ENCODE data around the gene DMD. TPM values are rescaled to one million over a fixed set of nuclear protein-coding genes. Genes with fewer than 3 reads are reported as not detected.

The DMD gene
- total RNA-seq, 2 experiments from 2014 or later, result 0.27 to 0.49 TPM

DNA sequence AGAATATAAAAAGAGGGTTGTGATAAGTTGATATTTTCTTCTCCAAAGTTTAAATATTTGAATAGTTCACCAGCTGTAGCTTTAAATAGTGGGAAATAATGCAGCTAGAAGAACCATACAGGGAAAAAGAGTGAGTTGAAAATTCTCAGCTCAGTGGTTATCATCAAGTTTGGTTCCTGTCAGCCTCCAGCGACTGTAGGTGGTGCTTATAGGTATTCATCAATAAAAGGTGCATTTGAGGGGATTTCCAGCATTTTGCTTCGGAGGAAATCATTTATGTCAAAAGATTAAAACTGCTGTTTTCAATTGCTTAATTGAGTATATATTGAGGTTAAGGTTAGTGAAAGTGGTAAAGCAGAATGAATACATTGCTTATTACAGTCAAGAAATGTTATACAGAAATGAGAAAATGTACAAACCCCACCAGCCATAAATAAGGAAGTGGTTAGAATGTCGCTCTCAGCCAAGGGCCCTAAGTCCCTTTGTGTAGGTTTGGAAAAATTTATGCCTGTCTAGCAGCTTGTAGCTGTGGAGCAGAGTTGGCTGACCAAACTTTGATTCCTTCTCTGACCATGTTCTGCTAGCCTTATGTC is 1606.6 kb downstream of the DMD start:
- H3K9me3 Mint-ChIP-seq, result no peaks in the 10 kb centered on the region
- no peak for ATAC-seq
- no peak overlapping the region for H3K4me3 Mint-ChIP-seq
- H3K36me3 Mint-ChIP-seq (ENCODE audit: low read depth), result no peaks in the 10 kb centered on the region
- no peak overlapping the region for H3K27ac Mint-ChIP-seq
- no peak for TF ChIP-seq CTCF (IDR thresholded peaks at IDR 0.05)
- intact Hi-C loops (cut with micrococcal nuclease), result no loop called here
- H3K4me1 Mint-ChIP-seq (ENCODE audit: low read depth), result no peaks in the 10 kb centered on the region
- DNase-seq, result no peak
- H3K27me3 Mint-ChIP-seq, result no peaks in the 10 kb centered on the region
- POLR2A ChIA-PET, result no interaction called here
- CTCF ChIA-PET, result no interaction called here

DNA sequence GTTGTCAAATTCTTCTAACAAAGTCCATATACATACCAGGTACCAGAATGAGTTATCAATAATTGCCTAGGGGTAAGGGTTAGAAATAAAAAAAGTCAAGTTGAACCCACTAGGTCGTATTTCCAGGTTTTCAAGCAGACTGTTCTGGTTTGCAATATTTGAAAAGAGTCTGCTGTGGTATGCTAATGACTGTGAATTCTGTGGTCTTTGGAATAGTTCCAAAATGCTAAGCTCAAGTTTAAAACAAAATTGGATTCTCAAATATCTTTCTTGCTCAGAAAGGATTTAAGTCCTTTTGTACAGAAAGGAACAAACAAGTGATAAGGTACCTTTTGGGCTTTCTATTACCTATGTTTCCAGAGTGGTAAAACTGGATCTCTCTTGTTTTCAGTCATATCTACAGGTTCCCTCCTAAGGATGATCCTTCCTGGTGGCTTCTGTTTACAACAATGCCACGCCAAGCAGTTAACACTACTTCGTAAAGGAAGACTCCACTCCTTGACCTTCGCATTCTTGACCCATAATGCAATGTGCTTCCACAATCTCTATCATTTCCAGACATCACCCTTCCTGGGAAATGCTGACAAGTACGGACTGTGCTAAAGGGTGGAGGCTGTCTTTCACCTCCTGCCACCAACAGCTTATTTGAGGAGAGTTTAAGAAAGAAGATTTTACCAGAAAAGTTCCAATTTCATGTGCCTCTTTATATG is 1607.8 kb downstream of the DMD start:
- no peak overlapping the region for H3K4me3 Mint-ChIP-seq
- intact Hi-C loops (cut with micrococcal nuclease), result no loop called here
- no peaks in the 10 kb centered on the region for H3K4me1 Mint-ChIP-seq (ENCODE audit: low read depth)
- POLR2A ChIA-PET, result no interaction called here
- H3K27ac Mint-ChIP-seq, result no peak overlapping the region
- H3K27me3 Mint-ChIP-seq, result no peaks in the 10 kb centered on the region
- no peak for TF ChIP-seq CTCF (IDR thresholded peaks at IDR 0.05)
- CTCF ChIA-PET, result no interaction called here
- H3K36me3 Mint-ChIP-seq (ENCODE audit: low read depth), result no peaks in the 10 kb centered on the region
- DNase-seq (no peak), ATAC-seq (no peak)
- no peaks in the 10 kb centered on the region for H3K9me3 Mint-ChIP-seq

GRCh38 chrX:31600823-31601222 is 1610.5 kb downstream of the DMD start:
- no peak for TF ChIP-seq CTCF (IDR thresholded peaks at IDR 0.05)
- POLR2A ChIA-PET, result no interaction called here
- CTCF ChIA-PET, result no interaction called here
- Mint-ChIP-seq H3K27me3 (no peaks in the 10 kb centered on the region), H3K4me1 (ENCODE audit: low read depth) (no peaks in the 10 kb centered on the region), H3K9me3 (no peaks in the 10 kb centered on the region), H3K27ac (no peak overlapping the region), H3K4me3 (no peak overlapping the region), H3K36me3 (ENCODE audit: low read depth) (no peaks in the 10 kb centered on the region)
- ATAC-seq, result no peak
- no peak for DNase-seq
- intact Hi-C loops (cut with micrococcal nuclease), result no loop called here

DNA sequence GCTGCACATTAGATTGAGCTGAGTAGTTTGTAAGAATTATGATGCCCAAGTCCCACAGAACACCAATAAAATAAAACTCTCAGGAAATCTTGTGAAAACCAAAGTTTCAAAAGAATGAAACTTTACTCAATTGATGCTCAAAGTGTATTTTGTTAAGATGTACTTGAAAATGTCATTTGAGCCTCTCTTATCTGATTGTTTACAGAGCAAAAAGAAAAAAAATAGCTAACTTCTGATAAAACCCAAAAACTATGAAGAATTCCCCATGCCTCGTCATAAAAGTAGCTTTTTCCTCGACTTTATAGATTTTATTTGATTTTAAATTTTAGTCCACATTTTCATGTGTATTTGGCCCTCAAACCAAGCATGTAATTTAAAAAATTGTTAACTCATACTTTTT is 1618.0 kb downstream of the DMD start:
- Mint-ChIP-seq H3K4me1 (ENCODE audit: low read depth) (no peaks in the 10 kb centered on the region), H3K36me3 (ENCODE audit: low read depth) (no peaks in the 10 kb centered on the region), H3K27me3 (no peaks in the 10 kb centered on the region), H3K27ac (no peak overlapping the region), H3K4me3 (no peak overlapping the region), H3K9me3 (no peaks in the 10 kb centered on the region)
- TF ChIP-seq CTCF (IDR thresholded peaks at IDR 0.05), result no peak
- ChIA-PET CTCF (no interaction called here), POLR2A (no interaction called here)
- no peak for ATAC-seq
- DNase-seq, result no peak
- intact Hi-C loops (cut with micrococcal nuclease), result no loop called here

- ChIA-PET CTCF (no interaction called here), POLR2A (no interaction called here)
- DNase-seq, result no peak
- intact Hi-C loops (cut with micrococcal nuclease), result no loop called here
- no peak for ATAC-seq
- no peak overlapping the region for H3K4me3 Mint-ChIP-seq
- H3K27me3 Mint-ChIP-seq, result no peaks in the 10 kb centered on the region
- no peaks in the 10 kb centered on the region for H3K9me3 Mint-ChIP-seq
- no peak overlapping the region for H3K27ac Mint-ChIP-seq
- no peaks in the 10 kb centered on the region for H3K36me3 Mint-ChIP-seq (ENCODE audit: low read depth)
- H3K4me1 Mint-ChIP-seq (ENCODE audit: low read depth), result no peaks in the 10 kb centered on the region
- no peak for TF ChIP-seq CTCF (IDR thresholded peaks at IDR 0.05)
Observed at GRCh38 chrX:31591355-31591754, 1620.0 kb downstream of the DMD start.
